IPS DF 19.7 (cell line): ENCODE results near the gene PMF1.

Experiments
- DNase-seq: peaks from one replicate; pipeline ENCODE4 v3.0.0-alpha.2; 2013; ENCODE audit warnings: low read depth, low spot score

Gene PMF1

DNA sequence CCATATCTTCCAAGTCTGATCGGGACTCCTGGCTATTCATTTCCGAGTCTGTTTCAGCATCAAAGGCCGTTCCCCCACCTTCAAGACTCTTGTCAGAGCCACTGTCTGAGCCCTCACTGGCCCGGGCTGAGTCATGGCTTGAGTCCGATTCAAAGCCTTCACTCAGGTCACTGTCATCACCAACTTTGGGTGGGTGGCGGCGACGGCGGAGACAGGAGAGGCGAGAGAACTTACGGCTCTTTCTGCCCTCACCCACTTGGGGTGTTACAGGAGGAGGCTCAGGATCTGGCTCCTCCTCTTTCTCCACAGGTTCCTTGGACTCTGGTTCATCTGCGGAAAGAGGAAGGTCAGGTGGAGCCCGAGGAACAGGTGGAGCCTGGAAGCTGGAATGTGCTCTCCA is 53.2 kb downstream of the PMF1 start:
- DNase-seq: no peak

DNA sequence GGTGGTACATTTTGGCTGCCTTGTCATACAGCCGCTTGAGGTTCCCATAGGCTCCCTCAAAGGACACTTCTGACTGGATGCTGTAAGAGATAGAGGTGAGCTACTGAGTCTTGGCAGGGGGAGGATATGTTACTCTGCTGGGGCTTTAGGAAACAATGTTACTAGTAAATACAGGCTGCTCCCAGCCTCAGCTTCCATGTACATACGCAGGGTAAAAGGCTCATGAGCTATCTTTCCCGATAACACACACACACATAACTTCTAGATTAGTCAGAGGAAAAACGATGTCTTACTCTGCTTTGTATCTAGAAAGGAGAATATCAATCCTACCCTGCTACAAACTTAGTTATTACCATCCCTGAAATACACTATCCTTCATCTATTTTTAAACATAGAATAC is 55.5 kb downstream of the PMF1 start:
- no peak for DNase-seq

DNA sequence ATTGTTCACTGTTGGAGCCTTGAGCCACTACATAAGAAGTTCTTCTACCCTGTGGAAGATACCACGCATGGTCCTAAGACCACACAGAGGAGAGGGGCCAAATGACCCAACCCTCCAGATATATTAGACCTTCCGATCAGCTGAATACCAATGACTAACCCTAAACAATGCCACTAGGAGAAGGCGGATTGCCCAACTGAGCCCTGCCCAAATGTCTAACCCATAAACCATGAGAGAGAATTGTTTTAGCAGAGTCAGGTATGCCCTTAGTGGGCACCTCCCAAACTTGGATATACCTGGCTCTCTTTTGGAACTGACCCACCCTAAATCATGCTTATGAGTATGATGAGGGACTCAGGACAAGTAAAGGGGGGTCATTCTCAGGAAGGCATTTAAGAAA is 57.5 kb downstream of the PMF1 start:
- no peak for DNase-seq

DNA sequence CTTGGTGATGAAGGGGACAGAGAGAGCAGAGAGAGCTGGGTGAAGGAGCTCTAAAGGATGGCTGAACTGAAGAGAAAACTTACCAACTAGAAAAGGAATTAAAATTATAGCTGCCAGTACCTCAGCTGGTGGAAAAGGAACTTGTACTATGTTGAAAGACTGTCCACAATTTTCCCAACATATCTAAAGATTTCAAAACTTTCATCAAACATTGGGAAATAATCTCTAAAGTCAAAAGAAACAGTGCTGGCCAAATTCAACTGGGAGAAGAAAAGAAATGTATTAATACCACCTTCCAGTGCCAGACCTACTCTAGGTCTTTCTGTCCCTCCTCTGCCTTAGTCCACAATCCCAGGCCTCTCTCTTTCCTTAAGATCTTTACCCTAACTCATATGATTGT is 63.7 kb downstream of the PMF1 start:
- DNase-seq: no peak

DNA sequence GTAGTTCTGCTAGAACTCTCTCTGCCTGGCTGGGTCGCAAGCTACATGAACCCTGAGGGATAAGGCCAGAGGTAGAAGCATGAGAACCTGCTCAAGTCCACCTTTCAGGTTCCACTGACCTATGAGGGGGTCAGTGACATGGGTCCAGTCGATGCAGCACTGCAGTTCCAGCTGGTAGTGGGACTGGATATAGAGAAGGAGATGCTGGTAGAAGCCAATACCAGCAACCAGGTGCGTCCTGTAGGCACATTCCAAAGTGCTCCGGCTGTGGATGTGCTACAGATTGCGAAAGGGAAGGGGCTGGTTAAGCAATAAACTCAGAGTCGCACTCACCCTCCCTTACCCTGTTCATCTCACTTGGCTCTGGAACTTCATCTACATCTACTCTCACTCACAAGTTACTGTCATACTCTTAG is 64.2 kb downstream of the PMF1 start:
- no peak for DNase-seq

DNA sequence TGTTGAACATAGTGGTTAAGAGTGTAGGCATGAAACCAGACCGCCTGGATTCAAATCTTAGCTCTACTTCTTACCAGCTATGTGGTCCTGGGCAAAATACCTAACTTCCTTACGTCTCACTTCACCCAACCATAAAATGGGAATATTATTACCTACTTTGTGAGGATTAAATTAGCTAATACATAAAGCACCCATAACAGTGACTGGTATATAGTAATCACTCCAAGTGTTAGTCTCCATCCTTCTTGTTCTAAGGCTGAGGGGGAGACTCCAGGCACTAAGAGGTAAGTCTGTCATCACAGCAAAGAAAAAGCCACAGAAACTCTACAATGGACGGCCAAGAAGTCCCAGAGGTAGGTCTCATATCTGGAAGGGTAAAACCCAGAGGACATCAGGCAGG is 67.0 kb downstream of the PMF1 start:
- DNase-seq: no peak

DNA sequence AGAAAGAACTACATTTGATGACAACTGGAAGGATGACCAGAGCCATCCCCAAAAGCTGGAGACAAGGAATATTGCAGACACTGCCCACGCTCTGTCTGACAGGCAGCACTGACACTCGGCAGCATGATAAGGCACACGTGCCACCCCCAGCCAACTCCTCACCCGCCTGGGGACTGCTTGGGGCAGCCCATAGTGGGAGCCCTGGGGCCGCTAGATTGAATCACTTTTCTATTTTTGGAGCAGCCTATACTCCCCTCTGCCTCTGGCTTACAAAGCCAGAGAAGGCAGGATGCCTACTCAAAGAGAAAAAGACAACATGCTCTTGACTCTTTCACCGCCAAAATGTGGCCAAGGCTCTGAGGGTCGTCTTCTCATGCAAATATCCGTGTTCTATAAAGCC is 68.5 kb downstream of the PMF1 start:
- DNase-seq: no peak

DNA sequence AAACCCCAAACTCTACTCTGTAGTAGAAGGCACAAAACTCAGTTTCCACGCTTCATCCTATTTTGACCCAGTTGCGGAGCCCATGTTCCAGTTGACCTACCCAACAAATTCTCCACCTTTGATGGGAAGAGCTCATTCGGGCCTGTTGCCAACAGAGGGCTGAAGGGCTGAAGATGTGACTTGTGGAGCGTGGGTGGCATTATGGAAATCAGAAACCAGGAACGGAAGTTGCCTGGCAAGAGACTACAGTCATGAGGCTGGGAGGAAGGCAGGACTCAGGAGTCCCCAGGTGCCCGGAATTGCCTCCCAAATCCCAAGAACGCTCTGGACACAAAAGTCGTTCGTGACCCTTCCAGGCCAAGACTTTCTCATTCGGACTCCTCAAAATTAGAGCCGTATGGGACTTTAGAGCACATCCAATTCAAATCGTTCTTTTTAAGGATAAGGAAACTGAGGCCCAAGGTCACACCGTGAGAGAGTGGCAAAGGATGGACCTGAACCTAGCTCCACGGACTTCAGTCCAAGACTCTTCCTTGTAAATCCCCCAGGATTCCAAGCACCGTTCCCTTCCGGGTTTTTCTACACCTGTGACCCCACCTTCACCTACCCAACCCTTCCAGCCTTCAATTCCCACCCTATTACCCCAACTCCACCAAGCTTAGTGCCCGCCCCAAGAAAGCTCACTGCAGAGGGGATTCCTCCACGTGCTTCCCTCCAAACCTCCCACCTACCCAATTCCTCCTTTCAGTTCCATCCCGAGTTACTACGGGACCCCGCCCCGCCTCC is 69.1 kb downstream of the PMF1 start:
- no peak for DNase-seq

DNA sequence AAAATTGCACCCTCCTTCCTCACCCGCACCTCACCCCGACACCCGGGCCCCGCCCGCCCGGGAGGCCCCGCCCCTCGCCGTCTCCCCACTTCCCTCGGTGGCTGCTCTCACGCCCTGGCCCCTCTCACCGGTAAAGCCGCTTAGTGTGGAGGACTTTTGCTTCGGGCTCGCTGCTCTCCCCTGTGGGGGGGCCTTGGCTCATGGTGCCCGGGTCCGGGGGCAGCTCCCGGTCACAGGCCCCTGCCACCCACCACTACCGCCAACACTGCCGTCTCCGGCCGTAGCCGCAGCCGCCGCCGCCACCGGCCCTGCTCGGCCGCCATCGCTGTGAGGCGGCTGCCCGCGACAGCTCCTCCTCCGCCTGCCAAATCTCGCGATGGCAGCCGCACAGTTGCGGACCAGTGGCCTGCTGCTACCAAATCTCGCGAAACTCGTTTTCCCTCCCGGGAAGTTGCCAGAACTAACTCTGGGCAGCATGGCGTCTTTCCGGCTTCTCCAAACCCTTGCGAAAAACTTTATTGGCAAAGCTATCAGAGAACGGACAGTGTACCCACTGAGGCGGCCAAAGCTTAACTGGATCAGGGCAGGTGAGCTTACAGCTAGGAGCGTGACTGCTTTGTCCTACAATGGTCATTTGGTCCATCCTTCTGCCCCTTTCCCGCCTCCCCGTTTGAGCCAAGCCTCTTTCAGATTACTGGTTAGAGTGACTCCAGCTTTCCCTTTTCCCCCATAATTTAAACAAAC is 69.8 kb downstream of the PMF1 start, which contains the start of gene SMG5:
TSS of gene SMG5 (minus strand) at position 347 of the 744 bp plus-strand sequence. CDS start at position 202, 145 bp downstream.
- DNase-seq: peak; percentile 100

DNA sequence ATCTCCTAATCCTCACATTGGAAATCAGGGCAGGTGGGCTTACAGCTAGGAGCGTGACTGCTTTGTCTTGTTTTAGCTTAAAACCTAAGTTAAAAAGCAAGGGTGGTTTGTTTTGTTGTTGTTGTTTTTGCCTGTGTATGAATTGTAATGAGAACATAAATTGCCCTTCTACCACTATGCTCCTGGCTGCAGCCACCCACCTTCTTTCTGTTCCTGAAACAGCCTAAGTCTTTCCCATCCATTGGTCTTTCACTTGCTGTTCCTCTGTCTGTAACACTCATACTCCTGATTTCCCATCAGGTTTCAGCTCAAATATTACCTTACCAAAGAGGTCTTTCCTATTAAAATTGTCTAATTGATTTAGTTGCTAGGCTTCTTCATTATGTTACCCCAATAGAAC is 70.7 kb downstream of the PMF1 start:
- no peak for DNase-seq

DNA sequence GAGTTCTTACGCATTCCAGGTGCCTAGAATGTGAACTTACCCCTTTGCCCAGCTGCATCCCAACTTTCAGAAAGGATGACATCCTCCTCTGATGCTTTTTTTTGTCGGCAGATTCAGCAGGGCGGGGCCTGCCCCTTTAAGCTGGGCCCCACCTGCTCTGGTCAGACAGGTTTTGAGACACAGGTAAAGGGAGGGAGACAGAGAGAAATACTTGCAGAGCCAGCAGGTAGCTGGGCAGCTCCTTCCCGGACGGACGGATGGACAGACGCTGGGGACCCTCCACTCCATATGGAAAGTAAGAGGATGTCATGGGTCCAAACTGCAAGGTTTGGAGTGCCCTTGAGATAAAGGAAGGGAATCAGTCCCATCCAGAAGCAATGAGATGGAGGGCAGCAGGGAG is 71.3 kb downstream of the PMF1 start, which contains the start of gene TMEM79:
TSS of gene TMEM79 (plus strand) at position 214 of the 400 bp plus-strand sequence. CDS start 902 bp downstream, outside the sequence.
- no peak for DNase-seq

DNA sequence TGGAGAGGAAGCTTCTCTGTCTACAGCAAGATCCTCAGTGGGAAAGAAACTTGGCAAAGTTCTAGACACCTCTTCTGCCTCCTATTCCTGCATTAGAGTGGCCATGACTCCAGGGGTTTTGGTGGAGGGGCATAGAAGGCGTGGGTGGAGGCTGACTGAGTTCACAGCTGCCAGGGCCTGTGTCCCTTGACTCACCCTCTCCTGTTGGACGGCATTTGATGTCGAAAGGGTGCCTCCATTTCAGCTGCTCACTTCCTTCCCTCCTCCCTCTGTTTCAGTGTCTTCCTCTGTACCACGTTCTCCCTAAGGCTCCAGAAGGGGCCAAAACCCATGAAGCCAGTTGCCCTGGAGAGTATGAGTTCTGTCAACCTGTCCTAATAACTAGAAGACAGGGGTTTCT is 72.0 kb downstream of the PMF1 start:
- no peak for DNase-seq

DNA sequence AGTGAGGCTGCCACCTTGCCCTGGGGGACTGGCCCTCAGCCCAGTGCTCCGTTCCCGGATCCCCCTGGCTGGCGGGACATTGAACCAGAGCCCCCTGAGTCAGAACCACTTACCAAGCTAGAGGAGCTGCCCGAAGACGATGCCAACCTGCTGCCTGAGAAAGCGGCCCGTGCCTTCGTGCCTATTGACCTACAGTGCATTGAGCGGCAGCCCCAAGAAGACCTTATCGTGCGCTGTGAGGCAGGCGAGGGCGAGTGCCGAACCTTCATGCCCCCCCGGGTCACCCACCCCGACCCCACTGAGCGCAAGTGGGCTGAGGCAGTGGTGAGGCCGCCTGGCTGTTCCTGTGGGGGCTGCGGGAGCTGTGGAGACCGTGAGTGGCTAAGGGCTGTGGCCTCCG is 72.6 kb downstream of the PMF1 start:
- no peak for DNase-seq

DNA sequence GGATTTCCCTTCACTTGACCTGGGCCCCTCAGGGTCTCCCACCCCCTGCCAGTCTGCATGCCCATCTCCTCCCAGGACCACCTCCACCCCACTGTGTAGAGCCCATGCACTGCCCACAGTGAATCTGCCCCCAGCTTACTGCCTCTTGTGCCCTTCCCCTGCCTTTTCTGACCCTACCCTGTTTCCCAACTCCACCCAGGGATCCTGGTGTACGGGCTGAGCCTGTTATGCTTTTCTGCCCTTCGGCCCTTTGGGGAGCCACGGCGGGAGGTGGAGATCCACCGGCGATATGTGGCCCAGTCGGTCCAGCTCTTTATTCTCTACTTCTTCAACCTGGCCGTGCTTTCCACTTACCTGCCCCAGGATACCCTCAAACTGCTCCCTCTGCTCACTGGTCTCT is 73.3 kb downstream of the PMF1 start:
- DNase-seq: no peak
